H9 (cell line): ENCODE results near the gene SPATA31D4. TPM values are rescaled to one million over a fixed set of nuclear protein-coding genes. Genes with fewer than 3 reads are reported as not detected.
"Not testable (repeated sequence)": the region's sequence is repeated elsewhere in the genome, so short reads cannot be mapped to it uniquely, and the experiment has no call there.

Experiments used
- DNase-seq: peaks from one replicate; pipeline ENCODE4 v3.0.0-alpha.2; 2017
- H2AFZ ChIP-seq: one replicate; pipeline ENCODE4 v1.6.1; 2013; ENCODE audit warnings: mild to moderate bottlenecking, low read length, control low read depth, moderate library complexity
- H2AK5ac ChIP-seq: 2 replicates; pipeline ENCODE4 v1.6.1; 2013; ENCODE audit warnings: low read length, control low read depth, mixed read lengths; ENCODE audit not compliant: insufficient read length
- H2BK120ac ChIP-seq: one replicate; pipeline ENCODE4 v1.6.1; 2013; ENCODE audit warnings: low read depth, mild to moderate bottlenecking, low read length, control low read depth, inconsistent platforms; ENCODE audit not compliant: poor library complexity, severe bottlenecking
- H2BK12ac ChIP-seq: 2 replicates; pipeline ENCODE4 v1.6.1; 2013; ENCODE audit warnings: low read length, control low read depth, mixed read lengths, low read depth; ENCODE audit not compliant: insufficient read length
- H2BK15ac ChIP-seq: 2 replicates; pipeline ENCODE4 v1.6.1; 2013; ENCODE audit warnings: low read depth, low read length, control low read depth
- H2BK20ac ChIP-seq: one replicate; pipeline ENCODE4 v1.6.1; 2013; ENCODE audit warnings: low read depth, mild to moderate bottlenecking, low read length, control low read depth, inconsistent platforms; ENCODE audit not compliant: poor library complexity, severe bottlenecking
- H2BK5ac ChIP-seq: 2 replicates; pipeline ENCODE4 v1.6.1; 2013; ENCODE audit warnings: low read length, control low read depth, mixed read lengths; ENCODE audit not compliant: insufficient read length
- H3K14ac ChIP-seq: 2 replicates; pipeline ENCODE4 v1.6.1; 2013; ENCODE audit warnings: low read length, control low read depth; ENCODE audit not compliant: insufficient read depth
- H3K18ac ChIP-seq: 2 replicates; pipeline ENCODE4 v1.6.1; 2013; ENCODE audit warnings: low read depth, mild to moderate bottlenecking, mixed read lengths, low read length, control low read depth; ENCODE audit not compliant: insufficient read length
- H3K23ac ChIP-seq: 2 replicates; pipeline ENCODE4 v1.6.1; 2013; ENCODE audit warnings: low read length, control low read depth, mixed read lengths, low read depth; ENCODE audit not compliant: insufficient read length
- H3K23me2 ChIP-seq: 2 replicates; pipeline ENCODE4 v1.6.1; 2013; ENCODE audit warnings: low read depth, mild to moderate bottlenecking, mixed read lengths, low read length, control low read depth; ENCODE audit not compliant: insufficient read length, poor library complexity, severe bottlenecking
- H3K27ac ChIP-seq: 2 replicates; pipeline ENCODE4 v1.5.1; 2013; ENCODE audit warnings: low read length, control low read depth, mixed read lengths, low read depth; ENCODE audit not compliant: insufficient read length
- H3K27me3 ChIP-seq: 2 replicates; pipeline ENCODE4 v1.6.1; 2013; ENCODE audit warnings: low read length, control low read depth, inconsistent platforms; ENCODE audit not compliant: insufficient read depth
- H3K4ac ChIP-seq: 2 replicates; pipeline ENCODE4 v1.6.1; 2013; ENCODE audit warnings: low read depth, mild to moderate bottlenecking, control low read depth, inconsistent platforms, low read length, moderate library complexity
- H3K4me1 ChIP-seq: 2 replicates; pipeline ENCODE4 v1.6.1; 2013; ENCODE audit warnings: low read length, control low read depth, inconsistent platforms; ENCODE audit not compliant: insufficient read depth
- H3K4me2 ChIP-seq: 2 replicates; pipeline ENCODE4 v1.6.1; 2013; ENCODE audit warnings: low read length, control low read depth, mixed read lengths; ENCODE audit not compliant: insufficient read length, insufficient read depth
- H3K56ac ChIP-seq: 2 replicates; pipeline ENCODE4 v1.6.1; 2013; ENCODE audit warnings: low read depth, mild to moderate bottlenecking, mixed read lengths, low read length, control low read depth; ENCODE audit not compliant: insufficient read length
- H3K79me1 ChIP-seq: 2 replicates; pipeline ENCODE4 v1.6.1; 2013; ENCODE audit warnings: low read depth, mild to moderate bottlenecking, moderate library complexity, low read length, control low read depth, inconsistent platforms; ENCODE audit not compliant: insufficient read depth, poor library complexity, severe bottlenecking
- H3K79me2 ChIP-seq: 2 replicates; pipeline ENCODE4 v1.6.1; 2013; ENCODE audit warnings: low read length, control low read depth, inconsistent platforms; ENCODE audit not compliant: insufficient read depth
- H3K9ac ChIP-seq: 2 replicates; pipeline ENCODE4 v1.6.1; 2013; ENCODE audit warnings: low read length, control low read depth, mixed read lengths; ENCODE audit not compliant: insufficient read length; ENCODE audit errors: extremely low read depth
- H3K9me3 ChIP-seq: one replicate; pipeline ENCODE4 v1.6.1; 2013; ENCODE audit warnings: low read depth, low read length, inconsistent platforms; ENCODE audit not compliant: control insufficient read depth
- H3T11ph ChIP-seq: one replicate; pipeline ENCODE4 v1.6.1; 2013; ENCODE audit warnings: mild to moderate bottlenecking, low read length, control low read depth, inconsistent platforms
- H4K20me1 ChIP-seq: one replicate; pipeline ENCODE4 v1.6.1; 2013; ENCODE audit not compliant: control insufficient read depth, insufficient read length, insufficient read depth
- H4K5ac ChIP-seq: 2 replicates; pipeline ENCODE4 v1.6.1; 2013; ENCODE audit warnings: low read depth, mild to moderate bottlenecking, mixed read lengths, low read length, control low read depth; ENCODE audit not compliant: insufficient read length
- H4K8ac ChIP-seq: replicated peaks from 2 replicates; pipeline ENCODE4 v1.6.1; 2013; ENCODE audit warnings: low read length, control low read depth, mixed read lengths, low read depth; ENCODE audit not compliant: insufficient read length
- H4K91ac ChIP-seq: 2 replicates; pipeline ENCODE4 v1.6.1; 2013; ENCODE audit warnings: low read depth, mild to moderate bottlenecking, moderate library complexity, mixed read lengths, low read length, control low read depth; ENCODE audit not compliant: insufficient read length
- H3K27ac Mint-ChIP-seq, 3 experiments: 2 replicates in 2 of 3; 3 replicates in 1 of 3; pipeline ENCODE4 v1.8.0; 2020 to 2021; ENCODE audit warnings: mixed read lengths in 3 of 3, mild to moderate bottlenecking in 1 of 3, moderate library complexity in 1 of 3
- H3K27me3 Mint-ChIP-seq: 2 replicates; pipeline ENCODE4 v1.8.0; 2021; ENCODE audit warnings: low read depth, mild to moderate bottlenecking, moderate library complexity, mixed read lengths
- H3K36me3 Mint-ChIP-seq, 3 experiments: 2 replicates in 2 of 3; 3 replicates in 1 of 3; pipeline ENCODE4 v1.8.0; 2020 to 2021; ENCODE audit warnings: low read depth in 3 of 3, mixed read lengths in 3 of 3; ENCODE audit not compliant: insufficient read depth in 1 of 3
- H3K4me1 Mint-ChIP-seq, 2 experiments: 2 replicates each; pipeline ENCODE4 v1.8.0; 2020; ENCODE audit warnings: mixed read lengths in 2 of 2
- H3K4me3 Mint-ChIP-seq, 2 experiments: 2 replicates in 1 of 2; 3 replicates in 1 of 2; pipeline ENCODE4 v1.8.0; 2020 to 2021; ENCODE audit warnings: mild to moderate bottlenecking in 2 of 2, mixed read lengths in 2 of 2, moderate library complexity in 1 of 2
- H3K9me3 Mint-ChIP-seq, 2 experiments: 2 replicates in 1 of 2; 3 replicates in 1 of 2; pipeline ENCODE4 v1.8.0; 2020; ENCODE audit warnings: mild to moderate bottlenecking in 2 of 2, mixed read lengths in 2 of 2, moderate library complexity in 1 of 2
- WGBS: extraction: QIAGEN DNeasy Blood & Tissue Kit; methylation state at CpG from one replicate; pipeline ENCODE4 v1.1.7; 2013; ENCODE audit warnings: missing lambda C conversion rate, low lambda C conversion rate, mixed read lengths; ENCODE audit not compliant: insufficient read length; ENCODE audit errors: extremely low coverage; 5-methylcytosine and 5-hydroxymethylcytosine counted together
- long read RNA-seq: library from polyadenylated mRNA; unstranded; transcript quantifications from one replicate; pipeline ENCODE4 v2.0.0, GENCODE V29; 2020
- total RNA-seq: library from RNA; stranded (reverse); gene quantifications from 2 replicates; pipeline ENCODE4 v1.2.1, GENCODE V29; 2021

The SPATA31D4 gene
- total RNA-seq: not detected in 2 replicates
- long read RNA-seq: 0 reads

DNA sequence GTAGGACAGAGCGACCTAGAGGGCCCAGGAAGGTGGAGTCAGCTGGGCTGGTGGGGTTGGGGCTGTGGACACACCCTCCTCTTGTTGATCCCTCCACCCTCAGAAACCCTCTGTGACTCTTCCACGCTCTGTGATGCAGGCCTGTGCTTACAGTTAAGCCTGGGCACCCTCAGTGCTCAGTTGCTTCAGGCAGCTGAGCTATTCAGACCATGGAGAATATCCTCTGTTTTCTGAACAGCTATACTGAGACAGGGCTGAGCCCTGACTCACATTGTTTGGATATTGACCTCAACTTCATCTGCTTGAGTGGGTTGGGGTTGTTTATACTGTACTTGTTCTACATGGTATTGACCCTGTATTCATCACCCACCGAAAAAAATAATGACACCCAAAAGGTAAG, at the start of gene SPATA31D4:
TSS of gene SPATA31D4 (plus strand) at position 124 of the 400 bp plus-strand sequence. CDS start at position 210, 86 bp downstream.
- not testable (repeated sequence) for H4K8ac ChIP-seq, DNase-seq, H3K27ac ChIP-seq, H3K36me3 Mint-ChIP-seq, H3K4me2 ChIP-seq, H3K27me3 ChIP-seq, H4K5ac ChIP-seq, H2AK5ac ChIP-seq, H4K20me1 ChIP-seq, H3K14ac ChIP-seq, H3K79me2 ChIP-seq, H3K18ac ChIP-seq, H3K4me3 Mint-ChIP-seq, H3K4ac ChIP-seq, H3K27me3 Mint-ChIP-seq, H3K79me1 ChIP-seq, H2BK120ac ChIP-seq, H2BK20ac ChIP-seq, H2BK15ac ChIP-seq, H3K4me1 ChIP-seq, H3K4me1 Mint-ChIP-seq, H2BK12ac ChIP-seq, H3T11ph ChIP-seq, H3K56ac ChIP-seq, H3K27ac Mint-ChIP-seq, H2AFZ ChIP-seq, H3K23me2 ChIP-seq, H3K23ac ChIP-seq, H4K91ac ChIP-seq, H3K9me3 ChIP-seq, H3K9me3 Mint-ChIP-seq, H2BK5ac ChIP-seq, H3K9ac ChIP-seq
- WGBS: no CpG with 5 or more reads among the region's 3 CpGs
